ENCODE measurements around the gene PRELP.

Gene PRELP

GRCh38 chr1:203453616-203454015 lies 22.0 kb upstream of the PRELP start:
- H3K4me3 ChIP-seq (ENCODE audit: low read length) = no peak overlapping the region
- DNase-seq (ENCODE audit: low read depth) = no peak
- TF ChIP-seq, protein P1, sequence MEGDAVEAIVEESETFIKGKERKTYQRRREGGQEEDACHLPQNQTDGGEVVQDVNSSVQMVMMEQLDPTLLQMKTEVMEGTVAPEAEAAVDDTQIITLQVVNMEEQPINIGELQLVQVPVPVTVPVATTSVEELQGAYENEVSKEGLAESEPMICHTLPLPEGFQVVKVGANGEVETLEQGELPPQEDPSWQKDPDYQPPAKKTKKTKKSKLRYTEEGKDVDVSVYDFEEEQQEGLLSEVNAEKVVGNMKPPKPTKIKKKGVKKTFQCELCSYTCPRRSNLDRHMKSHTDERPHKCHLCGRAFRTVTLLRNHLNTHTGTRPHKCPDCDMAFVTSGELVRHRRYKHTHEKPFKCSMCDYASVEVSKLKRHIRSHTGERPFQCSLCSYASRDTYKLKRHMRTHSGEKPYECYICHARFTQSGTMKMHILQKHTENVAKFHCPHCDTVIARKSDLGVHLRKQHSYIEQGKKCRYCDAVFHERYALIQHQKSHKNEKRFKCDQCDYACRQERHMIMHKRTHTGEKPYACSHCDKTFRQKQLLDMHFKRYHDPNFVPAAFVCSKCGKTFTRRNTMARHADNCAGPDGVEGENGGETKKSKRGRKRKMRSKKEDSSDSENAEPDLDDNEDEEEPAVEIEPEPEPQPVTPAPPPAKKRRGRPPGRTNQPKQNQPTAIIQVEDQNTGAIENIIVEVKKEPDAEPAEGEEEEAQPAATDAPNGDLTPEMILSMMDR (conservative IDR thresholded peaks at IDR 0.05; ENCODE audit: low read depth, low read length) = no peak

- TF ChIP-seq, protein P1 (conservative IDR thresholded peaks at IDR 0.05; ENCODE audit: low read depth, low read length) = no peak
- no peak overlapping the region for H3K4me3 ChIP-seq (ENCODE audit: low read length)
- DNase-seq (ENCODE audit: low read depth) = no peak
Measured at GRCh38 chr1:203454986-203455471, 20.6 kb upstream of the PRELP start.

DNA sequence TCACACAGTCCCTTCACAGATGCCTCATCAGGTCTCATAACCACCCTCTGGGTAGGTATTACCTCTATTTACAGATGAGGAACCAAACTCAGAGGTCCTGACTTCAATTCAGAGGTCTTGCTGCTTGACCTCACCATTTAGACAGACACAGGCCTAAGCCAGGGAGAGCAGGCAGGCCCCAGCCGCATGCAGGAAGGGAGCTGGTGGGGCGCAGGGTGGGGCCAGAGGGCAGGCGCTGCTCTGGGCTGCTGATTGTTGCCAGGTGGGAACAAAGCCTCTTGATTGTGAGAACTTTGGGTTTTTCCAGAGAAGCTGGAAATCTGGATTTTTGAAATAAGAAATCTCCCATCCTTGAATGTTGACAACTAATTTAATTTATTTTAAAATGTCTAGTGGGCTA lies 19.9 kb upstream of the PRELP start:
- DNase-seq (ENCODE audit: low read depth) = no peak
- no peak overlapping the region for H3K4me3 ChIP-seq (ENCODE audit: low read length)
- TF ChIP-seq, protein P1 (conservative IDR thresholded peaks at IDR 0.05; ENCODE audit: low read depth, low read length) = no peak

- no peak overlapping the region for H3K4me3 ChIP-seq (ENCODE audit: low read length)
- DNase-seq (ENCODE audit: low read depth) = no peak
- TF ChIP-seq, protein P1 (conservative IDR thresholded peaks at IDR 0.05; ENCODE audit: low read depth, low read length) = no peak
Measured at GRCh38 chr1:203456577-203456976, 19.0 kb upstream of the PRELP start.

DNA sequence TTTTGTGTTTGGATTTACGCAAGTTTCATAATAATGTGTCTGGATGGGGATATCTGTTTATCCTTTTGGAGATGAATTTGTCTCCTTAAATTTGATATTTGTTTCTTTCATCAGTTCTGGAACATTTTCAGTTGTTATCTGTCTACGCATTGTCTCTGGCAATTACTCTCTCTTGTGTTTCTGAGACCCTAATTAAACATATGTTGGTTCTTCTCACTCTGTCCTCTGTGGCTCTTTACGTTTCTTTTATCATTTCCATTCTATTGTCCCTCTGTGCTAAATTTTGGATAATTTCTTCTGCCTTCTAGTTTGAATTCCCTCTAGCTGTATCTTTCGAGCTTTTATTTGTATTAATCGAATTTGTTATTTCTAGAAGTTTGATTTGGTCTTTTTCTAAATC lies 17.5 kb upstream of the PRELP start:
- no peak for DNase-seq (ENCODE audit: low read depth)

GRCh38 chr1:203459671-203460201 lies 15.9 kb upstream of the PRELP start:
- H3K4me3 ChIP-seq (ENCODE audit: low read length) = no peak overlapping the region
- DNase-seq (ENCODE audit: low read depth) = no peak
- TF ChIP-seq, protein P1 (conservative IDR thresholded peaks at IDR 0.05; ENCODE audit: low read depth, low read length) = no peak

More for the DNA sequence above, 17.5 kb upstream of the PRELP start:
- TF ChIP-seq, protein P1 (conservative IDR thresholded peaks at IDR 0.05; ENCODE audit: low read depth, low read length) = no peak
- H3K4me3 ChIP-seq (ENCODE audit: low read length) = no peak overlapping the region

DNA sequence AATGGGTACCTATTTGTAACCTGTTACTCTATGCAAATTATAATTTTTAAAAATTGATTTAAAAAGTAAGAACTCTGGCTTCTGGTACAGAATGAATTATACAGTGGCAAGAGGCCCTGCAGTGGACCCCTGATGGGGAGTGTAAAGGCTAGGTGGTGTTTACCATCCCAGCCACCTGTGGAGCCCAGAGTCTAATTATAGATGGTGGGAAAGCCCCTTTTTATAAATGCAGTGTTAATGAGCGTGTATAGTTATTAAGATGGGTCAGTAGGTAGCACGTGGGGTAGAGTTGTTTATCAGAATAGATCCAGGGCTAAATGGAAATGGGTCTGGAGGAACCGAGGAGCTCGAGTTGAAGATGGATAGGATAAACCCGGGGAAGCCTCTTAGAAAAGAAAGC lies 13.9 kb upstream of the PRELP start:
- H3K4me3 ChIP-seq (ENCODE audit: low read length) = no peak overlapping the region
- TF ChIP-seq, protein P1 (conservative IDR thresholded peaks at IDR 0.05; ENCODE audit: low read depth, low read length) = no peak
- DNase-seq (ENCODE audit: low read depth) = no peak
